HepG2 (cell line): ENCODE data around the gene WNT5B. TPM values are rescaled to one million over a fixed set of nuclear protein-coding genes. Genes with fewer than 3 reads are reported as not detected.
A peak's percentile ranks its signal among the peaks of the same experiment; 100 is the strongest.

ENCODE experiments used
- EP300 ChIP-seq, 3 experiments: sonication (generic) in 1 of 3; formaldehyde crosslinking in 1 of 3; IDR thresholded peaks; 2 replicates each; pipeline versions ENCODE4 v1.5.1 to v1.6.1; 2011 to 2020; ENCODE audit warnings: low read depth in 2 of 3, low read length in 2 of 3, borderline replicate concordance in 1 of 3, improper control_type of control experiment in 1 of 3, mild to moderate bottlenecking in 1 of 3, missing genetic modification reagents in 1 of 3, moderate library complexity in 1 of 3
- GPN1 ChIP-seq: sonication (generic); formaldehyde crosslinking; IDR thresholded peaks from 2 replicates; pipeline ENCODE4 v1.5.1; 2020; ENCODE audit warnings: missing genetic modification reagents, borderline replicate concordance
- HCFC1 ChIP-seq: fragments of 150-350 bp; IDR thresholded peaks from 2 replicates; pipeline ENCODE4 v1.6.1; 2014; ENCODE audit warnings: low read depth, low read length
- IKZF4 ChIP-seq: sonication (generic); formaldehyde crosslinking; IDR thresholded peaks from 2 replicates; pipeline ENCODE4 v1.5.1; 2020; ENCODE audit warnings: borderline replicate concordance, mild to moderate bottlenecking, low read depth, missing genetic modification reagents; ENCODE audit errors: not compliant biosample characterization
- ISL2 ChIP-seq: sonication (generic); formaldehyde crosslinking; IDR thresholded peaks from 2 replicates; pipeline ENCODE4 v1.5.0; 2020; ENCODE audit warnings: missing genetic modification reagents
- KMT2A ChIP-seq: sonication (generic); formaldehyde crosslinking; IDR thresholded peaks from 2 replicates; pipeline ENCODE4 v1.4.0; 2020; ENCODE audit warnings: missing genetic modification reagents
- MAX ChIP-seq: IDR thresholded peaks from 2 replicates; pipeline ENCODE4 v1.6.1; 2012; ENCODE audit warnings: inconsistent platforms
- MYNN ChIP-seq: sonication (generic); formaldehyde crosslinking; IDR thresholded peaks from 2 replicates; pipeline ENCODE4 v1.4.0; 2020; ENCODE audit warnings: mild to moderate bottlenecking, low read depth, missing genetic modification reagents
- PHF8 ChIP-seq: sonication (generic); formaldehyde crosslinking; IDR thresholded peaks from 2 replicates; pipeline ENCODE4 v1.5.0; 2020; ENCODE audit warnings: missing genetic modification reagents
- SRSF1 ChIP-seq: fragments of 200-400 bp; formaldehyde crosslinking; optimal IDR thresholded peaks from 2 replicates; pipeline ENCODE3; 2017; ENCODE audit warnings: mild to moderate bottlenecking, low read depth, low read length, moderate library complexity
- ZFAT ChIP-seq: sonication (generic); formaldehyde crosslinking; conservative IDR thresholded peaks from 2 replicates; pipeline ENCODE4 v1.8.1; 2023; ENCODE audit warnings: missing genetic modification reagents, inconsistent platforms
- ZNF136 ChIP-seq: sonication (generic); formaldehyde crosslinking; IDR thresholded peaks from 2 replicates; pipeline ENCODE4 v1.8.1; 2022; ENCODE audit warnings: low read depth, mild to moderate bottlenecking, moderate library complexity, missing genetic modification reagents
- ZNF333 ChIP-seq: sonication (generic); formaldehyde crosslinking; IDR thresholded peaks from 2 replicates; pipeline ENCODE4 v1.4.0; 2020; ENCODE audit warnings: mild to moderate bottlenecking, missing genetic modification reagents, borderline replicate concordance
- ZSCAN25 ChIP-seq: sonication (generic); formaldehyde crosslinking; IDR thresholded peaks from 2 replicates; pipeline ENCODE4 v1.8.0; 2022; ENCODE audit warnings: mild to moderate bottlenecking, missing genetic modification reagents
- polyA plus RNA-seq, 8 experiments: library from polyadenylated mRNA; depleted of rRNA in 3 of 8; stranded (reverse) in 7 of 8; unstranded in 1 of 8; fragments of >200 nt; fragmentation: Illumina TruSeq in 4 of 8; extraction: Trizol in 4 of 8; gene quantifications; 2 replicates each; pipeline versions ENCODE4 v1.2.1 to v1.2.3, GENCODE V29; 2011 to 2016; ENCODE audit warnings: low read depth in 4 of 8, missing spikeins in 1 of 8, mixed read lengths in 1 of 8; ENCODE audit not compliant: insufficient read depth in 1 of 8
- total RNA-seq, 5 experiments: library from RNA; depleted of rRNA; stranded (reverse); fragments of >200 nt; fragmentation: Illumina TruSeq; extraction: Trizol; gene quantifications; 2 replicates each; pipeline ENCODE4 v1.2.3, GENCODE V29; 2016; ENCODE audit warnings: low read depth in 1 of 5
- TF ChIP-seq, protein P1 (sequence below): sonication (generic); formaldehyde crosslinking; IDR thresholded peaks from 2 replicates; pipeline ENCODE4 v1.4.0; 2020; ENCODE audit warnings: missing genetic modification reagents, mild to moderate bottlenecking, borderline replicate concordance
- TF ChIP-seq, protein P2 (sequence below): sonication (generic); formaldehyde crosslinking; IDR thresholded peaks from 2 replicates; pipeline ENCODE4 v1.5.0; 2020; ENCODE audit warnings: missing genetic modification reagents, mild to moderate bottlenecking, borderline replicate concordance
- TF ChIP-seq, protein P3 (sequence below): IDR thresholded peaks from 2 replicates; pipeline ENCODE4 v1.6.1; 2016
- TF ChIP-seq, protein P4 (sequence below): sonication (generic); formaldehyde crosslinking; IDR thresholded peaks from 2 replicates; pipeline ENCODE4 v1.4.0; 2020; ENCODE audit warnings: missing genetic modification reagents

Gene WNT5B
- total and polyA plus RNA-seq, 2 of the 13 experiments (the other 11 are each of a cell fraction or from before 2014, with no cell fraction given), result 0.04 TPM; not detected in 1

GRCh38 chr12:1594261-1595025, 34.6 kb upstream of the WNT5B start, which contains the start of gene FBXL14 (continued):
- TF ChIP-seq, protein P1, sequence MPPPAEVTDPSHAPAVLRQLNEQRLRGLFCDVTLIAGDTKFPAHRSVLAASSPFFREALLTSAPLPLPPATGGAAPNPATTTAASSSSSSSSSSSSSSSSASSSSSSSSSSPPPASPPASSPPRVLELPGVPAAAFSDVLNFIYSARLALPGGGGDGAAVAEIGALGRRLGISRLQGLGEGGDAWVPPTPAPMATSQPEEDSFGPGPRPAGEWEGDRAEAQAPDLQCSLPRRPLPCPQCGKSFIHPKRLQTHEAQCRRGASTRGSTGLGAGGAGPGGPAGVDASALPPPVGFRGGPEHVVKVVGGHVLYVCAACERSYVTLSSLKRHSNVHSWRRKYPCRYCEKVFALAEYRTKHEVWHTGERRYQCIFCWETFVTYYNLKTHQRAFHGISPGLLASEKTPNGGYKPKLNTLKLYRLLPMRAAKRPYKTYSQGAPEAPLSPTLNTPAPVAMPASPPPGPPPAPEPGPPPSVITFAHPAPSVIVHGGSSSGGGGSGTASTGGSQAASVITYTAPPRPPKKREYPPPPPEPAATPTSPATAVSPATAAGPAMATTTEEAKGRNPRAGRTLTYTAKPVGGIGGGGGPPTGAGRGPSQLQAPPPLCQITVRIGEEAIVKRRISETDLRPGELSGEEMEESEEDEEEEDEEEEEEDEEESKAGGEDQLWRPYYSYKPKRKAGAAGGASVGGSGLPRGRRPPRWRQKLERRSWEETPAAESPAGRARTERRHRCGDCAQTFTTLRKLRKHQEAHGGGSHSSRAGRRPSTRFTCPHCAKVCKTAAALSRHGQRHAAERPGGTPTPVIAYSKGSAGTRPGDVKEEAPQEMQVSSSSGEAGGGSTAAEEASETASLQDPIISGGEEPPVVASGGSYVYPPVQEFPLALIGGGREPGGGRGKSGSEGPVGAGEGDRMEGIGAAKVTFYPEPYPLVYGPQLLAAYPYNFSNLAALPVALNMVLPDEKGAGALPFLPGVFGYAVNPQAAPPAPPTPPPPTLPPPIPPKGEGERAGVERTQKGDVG (CRISPR knock-in tag), result no peak
- TF ChIP-seq PHF8, result peak; percentile 67
- no peak for TF ChIP-seq ZNF333 (CRISPR knock-in tag)
- no peak for TF ChIP-seq ZNF136 (CRISPR knock-in tag)
- TF ChIP-seq EP300 (IDR thresholded peaks at IDR 0.05; ENCODE audit: low read depth in 2 of 2, low read length in 2 of 2), result 0 out of 4 replicates have a peak, but pooled peaks of 1 of the 2 experiments have one; percentile 12
- no peak for TF ChIP-seq EP300 (CRISPR knock-in tag; IDR thresholded peaks at IDR 0.05; ENCODE audit: borderline replicate concordance)
- TF ChIP-seq ISL2 (CRISPR knock-in tag), result no peak
- TF ChIP-seq GPN1 (CRISPR knock-in tag), result no peak
- no peak for TF ChIP-seq KMT2A (CRISPR knock-in tag)
- TF ChIP-seq MAX, result no peak; the same call in 1 of the 2 replicates
- no peak for TF ChIP-seq HCFC1
- TF ChIP-seq, protein P2, sequence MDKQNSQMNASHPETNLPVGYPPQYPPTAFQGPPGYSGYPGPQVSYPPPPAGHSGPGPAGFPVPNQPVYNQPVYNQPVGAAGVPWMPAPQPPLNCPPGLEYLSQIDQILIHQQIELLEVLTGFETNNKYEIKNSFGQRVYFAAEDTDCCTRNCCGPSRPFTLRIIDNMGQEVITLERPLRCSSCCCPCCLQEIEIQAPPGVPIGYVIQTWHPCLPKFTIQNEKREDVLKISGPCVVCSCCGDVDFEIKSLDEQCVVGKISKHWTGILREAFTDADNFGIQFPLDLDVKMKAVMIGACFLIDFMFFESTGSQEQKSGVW (CRISPR knock-in tag), result no peak
- TF ChIP-seq ZSCAN25 (CRISPR knock-in tag), result no peak
- no peak for TF ChIP-seq MYNN (CRISPR knock-in tag)
- no peak for TF ChIP-seq SRSF1
- TF ChIP-seq ZFAT (CRISPR knock-in tag), result no peak
- TF ChIP-seq IKZF4, result no peak
- TF ChIP-seq, protein P3, sequence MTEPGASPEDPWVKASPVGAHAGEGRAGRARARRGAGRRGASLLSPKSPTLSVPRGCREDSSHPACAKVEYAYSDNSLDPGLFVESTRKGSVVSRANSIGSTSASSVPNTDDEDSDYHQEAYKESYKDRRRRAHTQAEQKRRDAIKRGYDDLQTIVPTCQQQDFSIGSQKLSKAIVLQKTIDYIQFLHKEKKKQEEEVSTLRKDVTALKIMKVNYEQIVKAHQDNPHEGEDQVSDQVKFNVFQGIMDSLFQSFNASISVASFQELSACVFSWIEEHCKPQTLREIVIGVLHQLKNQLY (CRISPR knock-in tag), result no peak
- TF ChIP-seq, protein P4, sequence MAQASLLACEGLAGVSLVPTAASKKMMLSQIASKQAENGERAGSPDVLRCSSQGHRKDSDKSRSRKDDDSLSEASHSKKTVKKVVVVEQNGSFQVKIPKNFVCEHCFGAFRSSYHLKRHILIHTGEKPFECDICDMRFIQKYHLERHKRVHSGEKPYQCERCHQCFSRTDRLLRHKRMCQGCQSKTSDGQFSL (CRISPR knock-in tag), result no peak
